EH (cell line): ENCODE measurements around the gene HSPBP1.

Experiments
- DNase-seq: peaks from one replicate; pipeline ENCODE4 v3.0.0-alpha.2; 2015; ENCODE audit warnings: low read depth

Gene HSPBP1

GRCh38 chr19:55279770-55280643, at the start of gene HSPBP1:
Gene HSPBP1 (minus strand): TSS chr19:55280110. CDS start chr19:55279608, 502 bp downstream.
- DNase-seq: peak; percentile 97

- peak; percentile 31 for DNase-seq
These were observed 48.9 kb upstream of the HSPBP1 start for GRCh38 chr19:55328774-55329318.

- DNase-seq: no peak
These were observed 45.3 kb upstream of the HSPBP1 start, which contains the start of gene TMEM150B for GRCh38 chr19:55325172-55325571. Gene TMEM150B (minus strand): TSS chr19:55325341. CDS start chr19:55321036, 4,305 bp downstream.

GRCh38 chr19:55324662-55325061, 44.8 kb upstream of the HSPBP1 start:
- DNase-seq: no peak

- no peak for DNase-seq
These were observed 42.4 kb upstream of the HSPBP1 start for GRCh38 chr19:55322204-55322885.

- DNase-seq: no peak
These were observed 41.7 kb upstream of the HSPBP1 start for GRCh38 chr19:55321466-55322137.

GRCh38 chr19:55320844-55321419, 41.0 kb upstream of the HSPBP1 start:
- DNase-seq: no peak

GRCh38 chr19:55319785-55320184, 39.9 kb upstream of the HSPBP1 start:
- DNase-seq: peak; percentile 60

GRCh38 chr19:55316646-55317045, 36.7 kb upstream of the HSPBP1 start:
- DNase-seq: no peak

GRCh38 chr19:55315956-55316525, 36.1 kb upstream of the HSPBP1 start:
- no peak for DNase-seq

GRCh38 chr19:55314396-55314795, 34.5 kb upstream of the HSPBP1 start:
- no peak for DNase-seq

GRCh38 chr19:55312621-55313512, 33.0 kb upstream of the HSPBP1 start:
- no peak for DNase-seq

- no peak for DNase-seq
These were observed 31.9 kb upstream of the HSPBP1 start for GRCh38 chr19:55311797-55312196.

- DNase-seq: no peak
These were observed 31.5 kb upstream of the HSPBP1 start for GRCh38 chr19:55311397-55311796.

- no peak for DNase-seq
These were observed 30.6 kb upstream of the HSPBP1 start for GRCh38 chr19:55310498-55310897.

- DNase-seq: no peak
These were observed 29.5 kb upstream of the HSPBP1 start for GRCh38 chr19:55309448-55309847.

GRCh38 chr19:55308281-55308680, 28.4 kb upstream of the HSPBP1 start:
- DNase-seq: no peak

GRCh38 chr19:55306712-55307111, 26.8 kb upstream of the HSPBP1 start:
- DNase-seq: no peak

- DNase-seq: no peak
These were observed 26.2 kb upstream of the HSPBP1 start for GRCh38 chr19:55305983-55306562.

- peak; percentile 41 for DNase-seq
These were observed 25.6 kb upstream of the HSPBP1 start for GRCh38 chr19:55305491-55305890.
